Type B pancreatic cell (in vitro differentiated cells): ENCODE data around the gene ZNF845. TPM values are rescaled to one million over a fixed set of nuclear protein-coding genes. Genes with fewer than 3 reads are reported as not detected.

Experiments
- DNase-seq: peaks from one replicate; pipeline ENCODE4 v3.0.0; 2021; ENCODE audit warnings: mixed read lengths; ENCODE audit not compliant: unreplicated experiment; ENCODE audit errors: extremely low spot score
- H3K27ac Mint-ChIP-seq: 2 replicates; pipeline ENCODE4 v1.8.0; 2021; ENCODE audit warnings: mild to moderate bottlenecking, mixed read lengths
- H3K27me3 Mint-ChIP-seq: 2 replicates; pipeline ENCODE4 v1.8.0; 2021; ENCODE audit warnings: mixed read lengths
- H3K36me3 Mint-ChIP-seq: 2 replicates; pipeline ENCODE4 v1.8.0; 2021; ENCODE audit warnings: mixed read lengths
- H3K4me1 Mint-ChIP-seq: one replicate; pipeline ENCODE4 v1.8.0; 2021; ENCODE audit warnings: mixed read lengths; ENCODE audit not compliant: unreplicated experiment
- H3K4me3 Mint-ChIP-seq: 2 replicates; pipeline ENCODE4 v1.8.0; 2021; ENCODE audit warnings: mild to moderate bottlenecking, mixed read lengths
- H3K9me3 Mint-ChIP-seq: 2 replicates; pipeline ENCODE4 v1.8.0; 2021; ENCODE audit warnings: mixed read lengths
- total RNA-seq: library from RNA; stranded (reverse); gene quantifications from 2 replicates; pipeline ENCODE4 v1.2.1, GENCODE V29; 2021; ENCODE audit warnings: low replicate concordance
- TF ChIP-seq, protein P1 (sequence below): fragments of 200-600 bp; sonication (generic); conservative IDR thresholded peaks from 2 replicates; pipeline ENCODE4 v1.5.0; 2021; ENCODE audit warnings: antibody characterized with exemption, mild to moderate bottlenecking

ZNF845 gene
- total RNA-seq, 1 donor from 2014 or later: 9.3 TPM

DNA sequence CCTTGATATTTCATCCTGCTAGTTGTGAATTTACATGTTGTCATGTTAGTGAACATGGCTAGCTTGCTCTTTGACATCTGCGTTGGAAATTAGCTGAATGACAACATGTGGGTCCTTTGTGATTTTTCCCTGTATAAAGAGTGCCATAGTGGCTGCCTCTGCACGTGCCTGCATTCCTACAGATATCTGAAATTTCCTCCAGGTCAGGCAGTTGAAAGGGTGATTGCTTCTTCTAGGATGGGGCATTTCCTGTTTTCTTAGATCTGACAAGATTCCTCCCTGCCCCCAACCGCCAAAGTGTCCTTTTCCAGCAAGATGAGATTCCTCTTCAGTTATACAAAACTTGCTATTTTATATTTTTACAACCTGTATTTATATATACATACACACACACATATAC, 40.7 kb downstream of the ZNF845 start:
- H3K27me3 Mint-ChIP-seq: no peaks in the 10 kb centered on the region
- peaks cover 42% of the 10 kb centered on the region for H3K36me3 Mint-ChIP-seq
- no peaks in the 10 kb centered on the region for H3K4me1 Mint-ChIP-seq
- TF ChIP-seq, protein P1, sequence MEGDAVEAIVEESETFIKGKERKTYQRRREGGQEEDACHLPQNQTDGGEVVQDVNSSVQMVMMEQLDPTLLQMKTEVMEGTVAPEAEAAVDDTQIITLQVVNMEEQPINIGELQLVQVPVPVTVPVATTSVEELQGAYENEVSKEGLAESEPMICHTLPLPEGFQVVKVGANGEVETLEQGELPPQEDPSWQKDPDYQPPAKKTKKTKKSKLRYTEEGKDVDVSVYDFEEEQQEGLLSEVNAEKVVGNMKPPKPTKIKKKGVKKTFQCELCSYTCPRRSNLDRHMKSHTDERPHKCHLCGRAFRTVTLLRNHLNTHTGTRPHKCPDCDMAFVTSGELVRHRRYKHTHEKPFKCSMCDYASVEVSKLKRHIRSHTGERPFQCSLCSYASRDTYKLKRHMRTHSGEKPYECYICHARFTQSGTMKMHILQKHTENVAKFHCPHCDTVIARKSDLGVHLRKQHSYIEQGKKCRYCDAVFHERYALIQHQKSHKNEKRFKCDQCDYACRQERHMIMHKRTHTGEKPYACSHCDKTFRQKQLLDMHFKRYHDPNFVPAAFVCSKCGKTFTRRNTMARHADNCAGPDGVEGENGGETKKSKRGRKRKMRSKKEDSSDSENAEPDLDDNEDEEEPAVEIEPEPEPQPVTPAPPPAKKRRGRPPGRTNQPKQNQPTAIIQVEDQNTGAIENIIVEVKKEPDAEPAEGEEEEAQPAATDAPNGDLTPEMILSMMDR: no peak
- H3K27ac Mint-ChIP-seq: no peak overlapping the region
- H3K9me3 Mint-ChIP-seq: no peaks in the 10 kb centered on the region
- DNase-seq: no peak
- no peak overlapping the region for H3K4me3 Mint-ChIP-seq

- Mint-ChIP-seq H3K36me3 (peaks cover 45% of the 10 kb centered on the region), H3K4me1 (no peaks in the 10 kb centered on the region), H3K9me3 (no peaks in the 10 kb centered on the region), H3K27me3 (no peaks in the 10 kb centered on the region), H3K27ac (no peak overlapping the region), H3K4me3 (no peak overlapping the region)
- DNase-seq: no peak
- TF ChIP-seq, protein P1: no peak
Measured at GRCh38 chr19:53374743-53375142, 41.2 kb downstream of the ZNF845 start.

GRCh38 chr19:53381376-53381775, 47.8 kb downstream of the ZNF845 start:
- peaks cover 38% of the 10 kb centered on the region for H3K9me3 Mint-ChIP-seq
- no peak for DNase-seq
- TF ChIP-seq, protein P1: no peak
- H3K4me1 Mint-ChIP-seq: no peaks in the 10 kb centered on the region
- no peak overlapping the region for H3K4me3 Mint-ChIP-seq
- no peaks in the 10 kb centered on the region for H3K27me3 Mint-ChIP-seq
- H3K27ac Mint-ChIP-seq: no peak overlapping the region
- H3K36me3 Mint-ChIP-seq: peaks cover 78% of the 10 kb centered on the region

DNA sequence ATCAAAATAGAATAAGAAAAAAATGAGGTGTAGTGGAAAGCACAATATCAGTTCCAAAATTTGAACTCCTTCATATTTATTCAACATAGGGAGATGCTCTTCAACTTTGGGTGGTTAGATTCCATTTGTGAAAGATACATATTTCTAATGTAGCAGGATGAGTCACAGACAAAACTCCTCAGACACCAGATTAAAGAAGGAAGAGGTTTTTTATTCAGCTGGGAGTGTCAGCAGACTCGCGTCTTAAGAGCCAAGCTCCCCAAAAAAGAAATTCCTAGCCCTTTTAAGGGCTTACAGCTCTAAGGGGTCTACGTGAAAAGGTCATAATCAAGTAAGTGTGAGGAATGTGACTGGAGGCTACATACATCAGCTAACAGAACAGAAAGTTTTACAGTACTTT, 54.6 kb downstream of the ZNF845 start:
- TF ChIP-seq, protein P1: no peak
- Mint-ChIP-seq H3K4me1 (no peaks in the 10 kb centered on the region), H3K27ac (no peak overlapping the region), H3K27me3 (no peaks in the 10 kb centered on the region), H3K36me3 (peaks cover 32% of the 10 kb centered on the region), H3K9me3 (peaks cover 14% of the 10 kb centered on the region), H3K4me3 (no peak overlapping the region)
- DNase-seq: no peak

DNA sequence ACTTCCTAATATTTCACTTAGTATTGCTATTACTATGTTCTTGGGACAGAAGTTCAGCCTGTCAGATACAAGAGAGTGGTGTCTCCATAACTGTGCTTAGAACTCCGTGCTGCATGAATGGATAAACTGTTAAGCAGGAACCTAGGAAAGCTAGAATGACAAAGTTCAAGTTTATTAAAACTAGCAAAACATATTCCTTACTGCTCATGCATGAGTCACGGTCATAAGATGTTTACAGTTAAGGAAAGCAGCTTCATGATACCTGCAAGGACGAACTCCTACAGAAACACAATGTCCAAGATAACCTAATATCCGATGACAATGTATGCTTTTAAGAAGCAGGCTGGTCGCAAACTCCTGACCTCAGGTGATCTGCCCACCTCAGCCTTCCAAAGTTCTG, 55.4 kb downstream of the ZNF845 start:
- H3K36me3 Mint-ChIP-seq: peaks cover 26% of the 10 kb centered on the region
- H3K27ac Mint-ChIP-seq: no peak overlapping the region
- no peak overlapping the region for H3K4me3 Mint-ChIP-seq
- peaks cover 13% of the 10 kb centered on the region for H3K9me3 Mint-ChIP-seq
- no peaks in the 10 kb centered on the region for H3K27me3 Mint-ChIP-seq
- TF ChIP-seq, protein P1: no peak
- no peak for DNase-seq
- H3K4me1 Mint-ChIP-seq: peaks cover 4% of the 10 kb centered on the region

GRCh38 chr19:53389571-53389970, 56.0 kb downstream of the ZNF845 start:
- no peak for DNase-seq
- TF ChIP-seq, protein P1: no peak
- Mint-ChIP-seq H3K27me3 (no peaks in the 10 kb centered on the region), H3K27ac (no peak overlapping the region), H3K4me3 (no peak overlapping the region), H3K9me3 (peaks cover 12% of the 10 kb centered on the region), H3K36me3 (peaks cover 22% of the 10 kb centered on the region), H3K4me1 (peaks cover 6% of the 10 kb centered on the region)
